ENCODE data around the gene ETV4. TPM values are rescaled to one million over a fixed set of nuclear protein-coding genes. Genes with fewer than 3 reads are reported as not detected.

ETV4 gene
- total RNA-seq, 1 donor from 2014 or later: not detected

DNA sequence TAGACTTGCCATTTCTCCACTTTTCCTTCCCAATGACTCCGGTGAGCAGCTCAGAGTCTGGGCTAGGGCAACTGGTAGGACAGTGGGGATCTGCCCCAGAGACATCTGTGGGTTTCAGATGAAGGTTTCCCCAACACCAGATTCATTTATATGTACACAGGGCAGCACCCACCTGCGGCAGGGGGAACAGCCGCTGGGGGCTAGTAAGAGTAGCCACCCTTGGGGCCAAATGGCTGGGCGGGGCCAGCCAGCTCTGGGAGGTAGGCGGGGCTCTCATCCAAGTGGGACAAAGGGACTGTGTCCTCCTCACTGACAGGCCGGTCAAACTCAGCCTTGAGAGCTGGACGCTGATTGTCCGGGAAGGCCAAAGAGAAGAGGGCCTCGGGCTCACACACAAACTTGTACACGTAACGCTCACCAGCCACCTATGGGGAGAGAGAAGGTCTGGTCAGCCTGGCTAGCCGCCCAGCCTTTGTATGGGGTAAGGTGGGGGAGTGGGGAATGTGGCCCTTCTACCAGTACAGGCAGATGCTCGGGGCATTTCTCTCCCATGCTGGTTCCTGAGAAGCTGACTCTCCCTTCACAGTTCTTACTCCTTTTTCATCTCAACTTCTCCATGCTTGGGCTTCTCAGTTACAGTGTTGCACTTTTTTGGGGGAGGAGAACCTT lies 17.7 kb downstream of the ETV4 start:
- DNase-seq (ENCODE audit: low spot score in 2 of 2): no peak
- Histone ChIP-seq H3K27ac (no peak overlapping the region), H3K36me3 (peaks cover 21 to 40% of the 10 kb centered on the region in 2 donors), H3K4me3 (no peak overlapping the region), H3K9me3 (no peaks in the 10 kb centered on the region), H3K4me1 (peaks cover 0 to 10% of the 10 kb centered on the region in 2 donors), H3K27me3 (no peaks in the 10 kb centered on the region)
- intact Hi-C loops (cut with DNase I): no loop called here
- TF ChIP-seq CTCF (IDR thresholded peaks at IDR 0.05): no peak

GRCh38 chr17:43526886-43527648 lies 19.1 kb downstream of the ETV4 start:
- Histone ChIP-seq H3K36me3 (peaks cover 32 to 53% of the 10 kb centered on the region in 2 donors), H3K27ac (no peak overlapping the region), H3K4me3 (no peak overlapping the region), H3K27me3 (no peaks in the 10 kb centered on the region), H3K4me1 (peaks cover 0 to 10% of the 10 kb centered on the region in 2 donors), H3K9me3 (no peaks in the 10 kb centered on the region)
- intact Hi-C loops (cut with DNase I): no loop called here
- no peak for DNase-seq (ENCODE audit: low spot score in 2 of 2)
- no peak for TF ChIP-seq CTCF (IDR thresholded peaks at IDR 0.05)

- Histone ChIP-seq H3K27ac (no peak overlapping the region), H3K9me3 (no peaks in the 10 kb centered on the region), H3K27me3 (no peaks in the 10 kb centered on the region), H3K4me3 (no peak overlapping the region), H3K36me3 (peaks cover 53 to 73% of the 10 kb centered on the region in 2 donors), H3K4me1 (peaks cover 0 to 3% of the 10 kb centered on the region in 2 donors)
- intact Hi-C loops (cut with DNase I): no loop called here
- no peak for DNase-seq (ENCODE audit: low spot score in 2 of 2)
- TF ChIP-seq CTCF (IDR thresholded peaks at IDR 0.05): no peak
Measured at GRCh38 chr17:43524945-43525575, 21.1 kb downstream of the ETV4 start.

DNA sequence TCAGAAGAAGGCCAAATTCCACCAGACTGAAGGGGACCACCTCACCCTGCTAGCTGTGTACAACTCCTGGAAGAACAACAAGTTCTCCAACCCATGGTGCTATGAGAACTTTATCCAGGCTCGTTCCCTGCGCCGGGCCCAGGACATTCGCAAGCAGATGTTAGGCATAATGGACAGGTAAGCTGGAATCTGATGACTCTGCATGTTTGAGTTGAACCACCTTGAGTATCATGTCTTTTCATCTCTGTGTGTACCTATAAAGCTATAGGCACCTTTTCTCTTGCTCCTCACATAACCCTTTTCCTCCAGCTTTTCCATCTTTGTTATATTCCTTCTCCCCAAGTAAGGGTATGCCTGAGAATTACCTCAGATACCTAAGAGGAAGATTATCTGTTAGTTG lies 24.8 kb downstream of the ETV4 start:
- Histone ChIP-seq H3K9me3 (no peaks in the 10 kb centered on the region), H3K4me1 (peaks cover 0 to 6% of the 10 kb centered on the region in 2 donors), H3K4me3 (no peak overlapping the region), H3K27me3 (no peaks in the 10 kb centered on the region), H3K36me3 (peaks cover 61 to 96% of the 10 kb centered on the region in 2 donors), H3K27ac (no peak overlapping the region)
- no peak for TF ChIP-seq CTCF (IDR thresholded peaks at IDR 0.05)
- intact Hi-C loops (cut with DNase I): no loop called here
- DNase-seq (ENCODE audit: low spot score in 2 of 2): no peak

GRCh38 chr17:43517615-43518386 lies 28.3 kb downstream of the ETV4 start:
- H3K4me3 ChIP-seq: no peak overlapping the region
- no peak for TF ChIP-seq CTCF (IDR thresholded peaks at IDR 0.05)
- DNase-seq (ENCODE audit: low spot score in 2 of 2): no peak
- H3K4me1 ChIP-seq: peaks cover 0 to 15% of the 10 kb centered on the region in 2 donors
- no peaks in the 10 kb centered on the region for H3K9me3 ChIP-seq
- intact Hi-C loops (cut with DNase I): no loop called here
- peak overlapping the region; percentile 19 to 60 for H3K27ac ChIP-seq
- no peaks in the 10 kb centered on the region for H3K27me3 ChIP-seq
- peaks cover 44 to 75% of the 10 kb centered on the region in 2 donors for H3K36me3 ChIP-seq
